Stimulated activated CD8-positive, alpha-beta memory T cell treated with anti-CD3 and anti-CD28 coated beads, Interleukin-2, amount 100 ng/mL, for 48 hours (primary cell): Measurements from ENCODE around the gene PIBF1.
"Not testable (repeated sequence)": the region's sequence is repeated elsewhere in the genome, so short reads cannot be mapped to it uniquely, and the experiment has no call there.

ENCODE experiments used
- DNase-seq, 2 donors: peaks; one replicate each; pipeline ENCODE4 v3.0.0-alpha.2; 2020; ENCODE audit warnings: low read depth in 2 of 2

Gene PIBF1

DNA sequence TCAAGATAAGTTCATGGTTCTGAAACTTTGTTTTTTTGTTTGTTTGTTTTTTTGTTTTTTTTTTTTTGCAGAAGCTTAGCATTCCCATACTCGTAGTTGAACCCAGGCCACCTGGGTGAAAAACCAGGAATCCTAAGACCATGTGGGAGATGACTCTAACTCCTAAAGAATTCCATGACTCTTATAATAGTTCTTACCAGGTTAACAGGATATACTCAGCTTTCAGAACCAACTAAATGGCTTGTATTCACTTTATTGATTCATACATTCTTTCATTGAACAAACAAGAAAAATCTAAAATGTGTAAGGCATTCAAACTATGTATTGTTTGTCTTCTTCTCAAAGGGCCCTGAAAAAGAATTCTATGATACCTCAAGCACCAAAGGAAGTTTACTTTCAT lies 236.4 kb downstream of the PIBF1 start:
- no peak for DNase-seq

DNA sequence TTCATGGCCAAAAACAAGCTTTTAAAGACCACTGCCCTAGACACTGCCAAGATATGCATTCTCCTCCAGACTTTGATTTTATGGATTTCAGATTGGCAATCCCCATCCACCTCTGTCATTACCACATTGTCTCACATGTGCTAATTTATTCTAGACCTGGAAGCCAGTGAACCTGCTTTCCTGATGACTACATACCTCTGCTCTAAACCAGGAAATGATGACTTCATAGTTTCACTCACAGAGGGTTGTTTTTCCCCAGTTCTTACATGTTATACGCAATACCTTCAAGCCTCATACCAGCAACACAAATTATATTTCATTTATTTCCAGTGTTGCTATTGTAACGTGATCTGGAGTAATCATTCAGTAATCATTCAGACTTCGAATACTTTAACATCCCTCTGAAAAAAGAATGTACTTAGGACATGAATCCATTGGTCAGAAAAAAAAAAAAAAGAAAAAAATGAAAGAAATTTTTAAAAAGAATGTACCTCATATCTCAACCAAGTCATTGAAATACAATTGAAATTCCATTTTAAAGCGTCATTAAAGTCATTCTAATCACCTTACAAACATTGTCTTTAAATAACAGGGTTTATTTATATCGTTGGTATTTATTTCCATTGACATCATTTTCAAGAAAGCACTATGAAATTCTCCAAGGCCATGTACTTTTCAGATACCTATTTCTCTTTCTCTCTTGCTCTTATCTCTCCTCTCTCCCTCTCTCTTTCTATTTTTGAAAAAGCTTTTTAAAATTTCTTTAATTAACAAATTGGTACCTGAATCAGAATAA lies 243.5 kb downstream of the PIBF1 start:
- no peak for DNase-seq

GRCh38 chr13:73034901-73035300 lies 253.0 kb downstream of the PIBF1 start:
- DNase-seq = no peak

- no peak for DNase-seq
Measured at GRCh38 chr13:73035660-73036059, 253.7 kb downstream of the PIBF1 start.

DNA sequence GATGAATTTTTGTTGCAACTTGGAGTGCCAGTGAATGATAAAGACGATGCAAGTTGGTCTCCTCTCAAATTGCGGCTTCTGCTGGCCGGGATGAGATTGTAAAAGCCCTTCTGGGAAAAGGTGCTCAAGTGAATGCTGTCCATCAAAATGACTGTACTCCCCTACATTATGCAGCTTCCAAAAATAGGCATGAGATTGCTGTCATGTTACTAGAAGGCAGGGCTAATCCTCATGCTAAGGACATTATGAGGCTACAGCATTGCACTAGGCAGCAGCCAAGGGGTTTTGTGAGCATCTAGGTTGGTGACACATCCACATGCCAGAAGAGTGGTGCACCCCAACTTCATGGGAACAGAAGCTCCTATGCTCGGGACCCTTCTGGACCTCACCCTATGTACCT lies 254.6 kb downstream of the PIBF1 start:
- DNase-seq = no peak

- DNase-seq = no peak
Measured at GRCh38 chr13:73038064-73038463, 256.1 kb downstream of the PIBF1 start.

- DNase-seq = no peak
Measured at GRCh38 chr13:73039201-73040108, 257.5 kb downstream of the PIBF1 start.

DNA sequence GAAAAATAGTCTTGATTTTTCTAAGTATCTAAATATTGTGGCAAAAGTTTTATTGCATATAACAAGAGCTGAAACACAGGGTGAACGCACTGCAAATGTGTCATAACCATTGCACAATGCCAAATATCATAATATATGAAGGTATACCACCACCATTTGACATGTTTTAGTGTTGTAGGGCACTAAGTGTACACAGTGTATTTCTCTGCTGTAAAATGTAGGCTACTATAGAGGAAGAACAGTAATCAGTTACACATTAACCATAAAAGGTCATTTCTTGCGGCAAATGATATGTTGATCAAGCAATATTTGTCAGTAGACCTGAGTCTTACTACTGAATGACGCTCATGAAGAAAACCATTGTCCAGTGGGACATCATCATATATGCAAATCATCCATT lies 258.6 kb downstream of the PIBF1 start:
- no peak for DNase-seq

DNA sequence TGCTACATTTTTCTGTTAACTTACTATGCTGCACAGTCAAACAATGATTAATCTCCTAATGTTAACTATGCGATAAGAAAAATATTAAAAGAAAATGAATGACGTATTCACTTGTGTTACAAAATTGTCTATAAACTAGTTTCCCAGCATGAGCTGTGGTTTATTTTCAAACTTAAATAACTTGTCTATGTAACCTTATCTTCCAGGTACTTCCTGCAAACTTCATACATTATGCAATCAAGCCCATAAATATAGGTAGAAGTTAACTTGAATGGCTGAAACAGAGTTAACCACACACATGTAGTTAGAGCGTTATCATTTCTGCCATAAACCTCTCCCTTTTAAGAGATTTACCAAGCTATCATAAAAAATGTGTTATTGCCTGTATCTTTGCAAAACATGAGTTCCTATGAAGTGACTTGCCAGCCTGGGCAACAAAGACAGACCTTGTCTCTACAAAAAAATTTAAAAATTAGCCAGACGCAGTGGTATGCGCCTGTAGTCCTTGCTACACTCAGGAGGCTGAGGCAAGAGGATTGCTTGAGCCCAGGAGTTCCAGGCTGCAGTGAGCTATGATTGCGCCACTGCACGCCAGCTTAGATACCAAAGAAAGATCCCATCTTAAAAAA lies 259.1 kb downstream of the PIBF1 start:
- DNase-seq = no peak

- DNase-seq = no peak
Measured at GRCh38 chr13:73045031-73045430, 263.1 kb downstream of the PIBF1 start.

- not testable (repeated sequence) for DNase-seq
Measured at GRCh38 chr13:73048615-73049014, 266.7 kb downstream of the PIBF1 start.

- no peak for DNase-seq
Measured at GRCh38 chr13:73054712-73055111, 272.8 kb downstream of the PIBF1 start.

- DNase-seq = no peak
Measured at GRCh38 chr13:73055813-73056564, 274.1 kb downstream of the PIBF1 start.

- DNase-seq = no peak
Measured at GRCh38 chr13:73056565-73056962, 274.6 kb downstream of the PIBF1 start.

- DNase-seq = no peak
Measured at GRCh38 chr13:73057284-73058063, 275.5 kb downstream of the PIBF1 start.

DNA sequence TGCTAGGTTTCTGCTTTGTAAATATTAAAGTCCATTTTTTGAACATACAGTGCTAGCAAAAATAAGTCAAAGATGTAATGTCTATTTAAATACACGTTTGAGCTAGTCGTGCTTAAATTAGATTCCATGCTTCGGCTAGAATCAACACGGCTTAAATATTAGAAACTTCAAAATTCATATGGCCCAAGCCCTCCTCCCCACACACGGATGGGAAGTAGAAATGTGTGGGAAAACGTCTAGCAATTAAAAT lies 276.1 kb downstream of the PIBF1 start:
- DNase-seq = no peak

DNA sequence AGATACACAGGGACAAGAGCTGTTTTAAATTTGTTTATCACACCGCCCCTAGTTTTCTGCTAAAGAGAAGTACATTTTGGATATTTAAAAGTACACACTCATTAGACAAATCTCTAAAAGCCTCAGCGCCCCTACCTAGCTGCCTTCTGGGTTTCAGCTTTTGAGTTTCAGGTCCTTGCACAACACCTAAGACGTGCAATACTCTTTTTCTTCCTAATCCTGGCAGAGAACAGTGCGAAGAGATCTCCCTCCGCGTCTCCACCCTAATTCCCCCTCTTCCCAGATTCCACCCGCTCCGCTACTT lies 276.5 kb downstream of the PIBF1 start:
- no peak for DNase-seq

DNA sequence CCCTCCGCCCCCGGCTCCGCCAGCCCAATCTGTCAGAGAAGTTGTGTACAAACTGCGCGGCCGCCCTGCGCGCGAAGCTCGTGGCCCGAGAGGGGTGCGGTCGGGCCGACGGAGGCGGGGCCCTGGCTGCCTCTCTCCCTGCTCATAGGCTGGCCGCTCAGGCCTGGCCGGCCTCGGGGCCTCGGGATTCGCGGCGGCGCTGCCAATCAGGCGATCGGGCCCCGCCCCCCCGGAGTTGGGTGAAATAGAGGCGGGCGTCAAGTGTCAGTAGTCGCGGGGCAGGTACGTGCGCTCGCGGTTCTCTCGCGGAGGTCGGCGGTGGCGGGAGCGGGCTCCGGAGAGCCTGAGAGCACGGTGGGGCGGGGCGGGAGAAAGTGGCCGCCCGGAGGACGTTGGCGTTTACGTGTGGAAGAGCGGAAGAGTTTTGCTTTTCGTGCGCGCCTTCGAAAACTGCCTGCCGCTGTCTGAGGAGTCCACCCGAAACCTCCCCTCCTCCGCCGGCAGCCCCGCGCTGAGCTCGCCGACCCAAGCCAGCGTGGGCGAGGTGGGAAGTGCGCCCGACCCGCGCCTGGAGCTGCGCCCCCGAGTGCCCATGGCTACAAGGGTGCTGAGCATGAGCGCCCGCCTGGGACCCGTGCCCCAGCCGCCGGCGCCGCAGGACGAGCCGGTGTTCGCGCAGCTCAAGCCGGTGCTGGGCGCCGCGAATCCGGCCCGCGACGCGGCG lies 277.0 kb downstream of the PIBF1 start, which contains the start of gene KLF5:
KLF5 (plus strand) TSS at position 270 of the 724 bp plus-strand sequence; CDS start at position 593, 323 bp downstream.
- DNase-seq = peak; percentile 93 to 95

DNA sequence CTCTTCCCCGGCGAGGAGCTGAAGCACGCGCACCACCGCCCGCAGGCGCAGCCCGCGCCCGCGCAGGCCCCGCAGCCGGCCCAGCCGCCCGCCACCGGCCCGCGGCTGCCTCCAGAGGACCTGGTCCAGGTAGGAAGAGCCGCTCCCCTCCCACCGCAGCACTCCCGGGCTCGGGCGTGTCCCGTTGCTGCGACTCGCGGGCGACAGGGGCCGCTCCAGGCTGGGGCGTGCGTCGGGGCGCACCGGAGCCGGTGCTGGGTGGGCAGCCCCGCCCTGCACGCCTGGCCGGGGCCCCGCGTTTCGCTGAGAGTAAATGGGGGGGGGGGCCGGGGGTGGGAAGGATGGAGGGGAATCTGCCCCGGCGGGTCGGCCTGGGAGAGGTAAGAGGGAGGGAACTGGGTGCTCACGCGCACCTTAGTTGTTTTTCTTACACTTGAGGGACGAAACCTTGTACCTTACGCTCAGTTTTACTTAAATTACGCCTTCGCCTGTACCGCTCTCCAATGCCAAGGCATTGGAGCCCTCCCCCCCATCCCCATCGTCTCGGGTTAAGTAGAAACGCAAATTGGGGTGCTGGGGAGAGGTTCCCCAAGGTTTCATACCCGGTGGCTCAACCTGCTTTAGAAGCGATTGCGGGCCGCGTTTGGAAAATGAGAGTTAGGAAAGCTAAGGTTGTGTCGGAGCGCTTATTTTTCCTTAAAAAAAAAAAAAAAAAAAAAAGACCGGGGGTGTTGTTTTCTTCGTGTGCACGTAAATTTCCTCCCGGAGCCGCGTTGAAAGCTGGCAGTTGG lies 277.7 kb downstream of the PIBF1 start:
- DNase-seq = peak; percentile 7 to 30
